ENCODE results near the gene MC2R. TPM values are rescaled to one million over a fixed set of nuclear protein-coding genes. Genes with fewer than 3 reads are reported as not detected.

The MC2R gene
- polyA plus RNA-seq, 3 donors = not detected

DNA sequence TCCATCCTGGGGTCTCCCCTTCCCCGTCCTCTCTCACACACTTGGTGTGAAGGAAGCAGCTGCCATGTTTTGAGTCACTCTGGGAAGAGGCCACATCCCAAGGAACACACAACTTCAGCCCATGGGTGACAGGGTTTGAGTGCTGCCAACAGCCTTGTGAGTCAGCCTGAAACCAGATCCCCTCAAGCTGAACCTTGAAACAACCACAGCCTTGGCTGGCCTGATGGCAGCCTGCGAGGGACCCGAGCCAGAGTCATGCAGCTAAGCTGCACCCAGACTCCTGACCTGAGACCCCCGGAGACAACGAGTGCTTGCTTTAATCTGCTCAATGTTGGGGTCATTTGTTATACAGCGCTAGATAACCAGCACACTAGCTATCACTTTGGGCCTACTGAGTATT is 19.3 kb upstream of the MC2R start:
- 98% methylated on average over 5 of the region's 6 CpGs for WGBS (ENCODE audit: insufficient coverage)
- H3K4me3 Mint-ChIP-seq = no peak overlapping the region
- Histone ChIP-seq H3K4me3 (replicated peaks in 1 of 3; ENCODE audit: low read depth in 2 of 3, low read length in 3 of 3) (no peak overlapping the region), H3K4me1 (ENCODE audit: control insufficient read depth in 1 of 2, insufficient read depth in 2 of 2, low read length in 2 of 2) (no peaks in the 10 kb centered on the region), H3K27me3 (ENCODE audit: control insufficient read depth in 2 of 2, insufficient read depth in 2 of 2, low read length in 2 of 2) (no peaks in the 10 kb centered on the region), H3K9ac (ENCODE audit: insufficient read depth, low read length, poor library complexity, severe bottlenecking) (no peak overlapping the region), H3K27ac (ENCODE audit: low read depth in 1 of 2, low read length in 2 of 2) (no peak overlapping the region), H4K20me1 (ENCODE audit: insufficient read depth, low read length) (no peaks in the 10 kb centered on the region), H2AFZ (ENCODE audit: insufficient read depth, low read depth, low read length, poor library complexity, severe bottlenecking) (no peak overlapping the region), H3K36me3 (replicated peaks in 1 of 2; ENCODE audit: control insufficient read depth in 1 of 2, insufficient read depth in 2 of 2, low read length in 2 of 2) (no peaks in the 10 kb centered on the region), H3K79me2 (ENCODE audit: insufficient read depth, low read length) (no peaks in the 10 kb centered on the region), H3K9me3 (replicated peaks in 1 of 2; ENCODE audit: control insufficient read depth in 1 of 2, insufficient read depth in 1 of 2, low read length in 2 of 2) (peaks cover 0 to 14% of the 10 kb centered on the region in 2 donors), H3K4me2 (replicated peaks; ENCODE audit: extremely low read depth, low read length, poor library complexity, severe bottlenecking) (no peak overlapping the region)
- H3K36me3 Mint-ChIP-seq = no peaks in the 10 kb centered on the region
- no peaks in the 10 kb centered on the region for H3K27me3 Mint-ChIP-seq (ENCODE audit: low read depth in 3 of 3)
- DNase-seq = no peak
- TF ChIP-seq, protein P1, sequence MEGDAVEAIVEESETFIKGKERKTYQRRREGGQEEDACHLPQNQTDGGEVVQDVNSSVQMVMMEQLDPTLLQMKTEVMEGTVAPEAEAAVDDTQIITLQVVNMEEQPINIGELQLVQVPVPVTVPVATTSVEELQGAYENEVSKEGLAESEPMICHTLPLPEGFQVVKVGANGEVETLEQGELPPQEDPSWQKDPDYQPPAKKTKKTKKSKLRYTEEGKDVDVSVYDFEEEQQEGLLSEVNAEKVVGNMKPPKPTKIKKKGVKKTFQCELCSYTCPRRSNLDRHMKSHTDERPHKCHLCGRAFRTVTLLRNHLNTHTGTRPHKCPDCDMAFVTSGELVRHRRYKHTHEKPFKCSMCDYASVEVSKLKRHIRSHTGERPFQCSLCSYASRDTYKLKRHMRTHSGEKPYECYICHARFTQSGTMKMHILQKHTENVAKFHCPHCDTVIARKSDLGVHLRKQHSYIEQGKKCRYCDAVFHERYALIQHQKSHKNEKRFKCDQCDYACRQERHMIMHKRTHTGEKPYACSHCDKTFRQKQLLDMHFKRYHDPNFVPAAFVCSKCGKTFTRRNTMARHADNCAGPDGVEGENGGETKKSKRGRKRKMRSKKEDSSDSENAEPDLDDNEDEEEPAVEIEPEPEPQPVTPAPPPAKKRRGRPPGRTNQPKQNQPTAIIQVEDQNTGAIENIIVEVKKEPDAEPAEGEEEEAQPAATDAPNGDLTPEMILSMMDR (IDR thresholded peaks at IDR 0.05) = no peak
- intact Hi-C loops (cut with micrococcal nuclease) = no loop called here
- H3K4me1 Mint-ChIP-seq = no peaks in the 10 kb centered on the region
- no peak overlapping the region for H3K27ac Mint-ChIP-seq
- H3K9me3 Mint-ChIP-seq = peaks cover 0 to 20% (median 6%) of the 10 kb centered on the region in 7 donors

DNA sequence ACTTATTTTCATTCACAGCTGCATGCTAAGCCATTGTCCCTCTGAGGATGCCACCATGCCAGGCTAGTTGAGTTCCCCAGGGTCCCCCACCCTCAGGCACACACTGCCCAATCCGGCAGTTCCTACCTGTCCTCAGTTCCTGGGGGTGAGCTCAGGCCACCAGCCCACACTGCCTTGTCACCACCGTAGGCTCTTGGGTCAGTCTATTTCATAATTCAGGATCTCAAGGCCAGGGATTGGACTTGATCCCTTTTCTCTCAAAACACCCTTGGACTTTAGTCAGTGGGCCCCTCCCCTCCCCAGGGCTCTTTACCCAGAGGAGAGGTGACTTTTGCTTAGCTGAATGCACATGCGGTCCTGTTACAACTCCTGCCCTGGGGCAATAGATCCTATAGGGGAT is 18.7 kb upstream of the MC2R start:
- Histone ChIP-seq H3K9ac (ENCODE audit: insufficient read depth, low read length, poor library complexity, severe bottlenecking) (no peak overlapping the region), H3K4me1 (ENCODE audit: control insufficient read depth in 1 of 2, insufficient read depth in 2 of 2, low read length in 2 of 2) (no peaks in the 10 kb centered on the region), H4K20me1 (ENCODE audit: insufficient read depth, low read length) (no peaks in the 10 kb centered on the region), H3K36me3 (replicated peaks in 1 of 2; ENCODE audit: control insufficient read depth in 1 of 2, insufficient read depth in 2 of 2, low read length in 2 of 2) (no peaks in the 10 kb centered on the region), H3K27ac (ENCODE audit: low read depth in 1 of 2, low read length in 2 of 2) (no peak overlapping the region), H3K9me3 (replicated peaks in 1 of 2; ENCODE audit: control insufficient read depth in 1 of 2, insufficient read depth in 1 of 2, low read length in 2 of 2) (peaks cover 4 to 18% of the 10 kb centered on the region in 2 donors), H2AFZ (ENCODE audit: insufficient read depth, low read depth, low read length, poor library complexity, severe bottlenecking) (no peak overlapping the region), H3K27me3 (ENCODE audit: control insufficient read depth in 2 of 2, insufficient read depth in 2 of 2, low read length in 2 of 2) (no peaks in the 10 kb centered on the region), H3K4me2 (replicated peaks; ENCODE audit: extremely low read depth, low read length, poor library complexity, severe bottlenecking) (no peak overlapping the region), H3K79me2 (ENCODE audit: insufficient read depth, low read length) (no peaks in the 10 kb centered on the region), H3K4me3 (replicated peaks in 1 of 3; ENCODE audit: low read depth in 2 of 3, low read length in 3 of 3) (no peak overlapping the region)
- no peak for DNase-seq
- no peaks in the 10 kb centered on the region for H3K27me3 Mint-ChIP-seq (ENCODE audit: low read depth in 3 of 3)
- no peak overlapping the region for H3K4me3 Mint-ChIP-seq
- H3K4me1 Mint-ChIP-seq = no peaks in the 10 kb centered on the region
- TF ChIP-seq, protein P1 (IDR thresholded peaks at IDR 0.05) = no peak
- H3K27ac Mint-ChIP-seq = no peak overlapping the region
- peaks cover 0 to 26% (median 9%) of the 10 kb centered on the region in 7 donors for H3K9me3 Mint-ChIP-seq
- H3K36me3 Mint-ChIP-seq = no peaks in the 10 kb centered on the region
- WGBS (ENCODE audit: insufficient coverage) = 100% methylated on average over 1 of the region's 3 CpGs
- intact Hi-C loops (cut with micrococcal nuclease) = no loop called here
